Effector memory CD4-positive, alpha-beta T cell (primary cell): ENCODE measurements around the gene KLHL6.
"Not testable (repeated sequence)": the region's sequence is repeated elsewhere in the genome, so short reads cannot be mapped to it uniquely, and the experiment has no call there.

Experiments
- DNase-seq, 3 donors: peaks; one replicate each; pipeline ENCODE4 v3.0.0-alpha.2; 2020
- H3K27ac ChIP-seq: 2 replicates; pipeline ENCODE4 v1.7.0; 2013; ENCODE audit warnings: mild to moderate bottlenecking, low read length, moderate library complexity; ENCODE audit not compliant: insufficient read depth, poor library complexity, severe bottlenecking
- H3K27me3 ChIP-seq: replicated peaks from 2 replicates; pipeline ENCODE4 v1.7.0; 2013; ENCODE audit warnings: mild to moderate bottlenecking, low read length; ENCODE audit not compliant: insufficient read depth, control insufficient read depth, poor library complexity, severe bottlenecking
- H3K36me3 ChIP-seq: 2 replicates; pipeline ENCODE4 v1.7.0; 2013; ENCODE audit warnings: mild to moderate bottlenecking, low read length, moderate library complexity; ENCODE audit not compliant: control insufficient read depth, insufficient read depth
- H3K4me1 ChIP-seq: 2 replicates; pipeline ENCODE4 v1.7.0; 2013; ENCODE audit warnings: low read length, mild to moderate bottlenecking; ENCODE audit not compliant: control insufficient read depth, insufficient read depth, poor library complexity, severe bottlenecking
- H3K4me3 ChIP-seq: 2 replicates; pipeline ENCODE4 v1.7.0; 2013; ENCODE audit warnings: low read length, low read depth, mild to moderate bottlenecking; ENCODE audit not compliant: insufficient read depth, poor library complexity, severe bottlenecking
- H3K9me3 ChIP-seq: 2 replicates; pipeline ENCODE4 v1.7.0; 2013; ENCODE audit warnings: mild to moderate bottlenecking, low read length, moderate library complexity; ENCODE audit not compliant: control insufficient read depth

The KLHL6 gene

DNA sequence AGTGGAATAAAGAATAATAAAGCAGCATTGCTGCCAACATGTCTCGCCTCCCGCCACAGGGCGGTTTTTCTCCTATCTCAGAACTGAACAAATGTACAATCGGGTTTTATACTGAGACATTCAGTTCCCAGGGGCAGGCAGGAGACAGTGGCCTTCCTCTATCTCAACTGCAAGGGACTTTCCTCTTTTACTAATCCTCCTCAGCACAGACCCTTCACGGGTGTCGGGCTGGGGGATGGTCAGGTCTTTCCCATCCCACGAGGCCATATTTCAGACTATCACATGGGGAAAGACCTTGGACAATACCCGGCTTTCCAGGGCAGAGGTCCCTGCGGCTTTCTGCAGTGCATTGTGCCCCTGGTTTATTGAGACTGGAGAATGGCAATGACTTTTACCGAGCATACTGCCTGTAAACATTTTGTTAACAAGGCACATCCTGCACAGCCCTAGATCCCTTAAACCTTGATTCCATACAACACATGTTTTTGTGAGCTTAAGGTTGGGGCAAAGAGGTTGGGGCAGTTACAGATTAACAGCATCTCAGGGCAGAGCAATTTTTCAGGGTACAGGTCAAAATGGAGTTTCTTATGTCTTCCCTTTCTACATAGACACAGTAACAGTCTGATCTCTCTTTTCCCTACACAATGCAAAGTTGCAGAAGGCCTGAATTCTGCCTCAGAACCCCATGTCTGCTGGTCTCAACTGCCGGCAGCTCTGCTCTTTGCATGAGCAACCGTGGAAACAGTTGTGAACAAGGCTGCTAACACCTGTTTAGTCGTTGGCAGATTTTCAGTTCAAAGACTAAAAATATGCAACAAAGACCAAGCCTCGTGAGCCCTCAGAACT lies 44.0 kb downstream of the KLHL6 start:
- not testable (repeated sequence) for H3K27me3 ChIP-seq, H3K4me3 ChIP-seq, H3K27ac ChIP-seq, DNase-seq, H3K9me3 ChIP-seq
- Histone ChIP-seq H3K4me1 (peaks cover 31% of the 10 kb centered on the region), H3K36me3 (peaks cover 18% of the 10 kb centered on the region)

DNA sequence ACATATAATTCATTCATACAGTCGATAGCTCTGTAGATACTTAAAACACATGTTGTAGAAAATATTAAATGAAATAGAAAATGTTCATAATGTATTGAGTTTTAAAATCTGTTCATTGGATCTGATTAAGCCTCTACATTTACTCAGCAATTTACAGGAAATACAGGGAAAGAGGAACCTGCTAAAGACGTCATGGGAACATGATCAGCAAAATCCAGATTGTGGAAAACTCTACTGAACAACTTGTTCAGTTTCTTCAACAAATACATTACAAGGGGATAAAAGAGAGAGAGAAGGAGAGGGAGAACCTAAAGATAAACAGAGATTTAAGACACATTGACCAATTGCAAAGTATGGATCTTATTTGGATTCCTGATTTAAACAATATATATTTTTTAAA lies 46.7 kb downstream of the KLHL6 start:
- no peaks in the 10 kb centered on the region for H3K9me3 ChIP-seq
- peaks cover 6% of the 10 kb centered on the region for H3K4me1 ChIP-seq
- H3K36me3 ChIP-seq = peaks cover 36% of the 10 kb centered on the region
- no peaks in the 10 kb centered on the region for H3K27me3 ChIP-seq
- no peak overlapping the region for H3K4me3 ChIP-seq
- no peak overlapping the region for H3K27ac ChIP-seq
- DNase-seq = no peak

DNA sequence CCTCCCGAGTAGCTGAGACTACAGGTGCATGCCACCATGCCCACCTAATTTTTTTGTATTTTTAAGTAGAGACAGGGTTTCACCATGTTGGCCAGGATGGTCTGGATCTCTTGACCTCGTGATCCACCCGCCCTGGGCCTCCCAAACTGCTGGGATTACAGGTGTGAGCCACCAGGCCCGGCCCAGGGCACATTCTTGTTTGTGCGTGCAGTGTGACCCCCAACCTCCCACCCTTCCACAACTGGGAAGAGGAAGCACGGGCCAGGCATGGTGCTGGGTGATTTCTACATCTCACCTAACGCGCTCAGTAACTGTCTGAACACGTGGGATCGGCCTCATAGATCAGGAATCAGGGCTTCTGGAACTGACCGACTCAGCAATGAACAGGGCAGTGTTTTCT lies 48.0 kb downstream of the KLHL6 start:
- H3K27me3 ChIP-seq = no peaks in the 10 kb centered on the region
- no peak overlapping the region for H3K27ac ChIP-seq
- no peaks in the 10 kb centered on the region for H3K9me3 ChIP-seq
- H3K36me3 ChIP-seq = peaks cover 40% of the 10 kb centered on the region
- no peak overlapping the region for H3K4me3 ChIP-seq
- no peaks in the 10 kb centered on the region for H3K4me1 ChIP-seq
- DNase-seq = no peak

DNA sequence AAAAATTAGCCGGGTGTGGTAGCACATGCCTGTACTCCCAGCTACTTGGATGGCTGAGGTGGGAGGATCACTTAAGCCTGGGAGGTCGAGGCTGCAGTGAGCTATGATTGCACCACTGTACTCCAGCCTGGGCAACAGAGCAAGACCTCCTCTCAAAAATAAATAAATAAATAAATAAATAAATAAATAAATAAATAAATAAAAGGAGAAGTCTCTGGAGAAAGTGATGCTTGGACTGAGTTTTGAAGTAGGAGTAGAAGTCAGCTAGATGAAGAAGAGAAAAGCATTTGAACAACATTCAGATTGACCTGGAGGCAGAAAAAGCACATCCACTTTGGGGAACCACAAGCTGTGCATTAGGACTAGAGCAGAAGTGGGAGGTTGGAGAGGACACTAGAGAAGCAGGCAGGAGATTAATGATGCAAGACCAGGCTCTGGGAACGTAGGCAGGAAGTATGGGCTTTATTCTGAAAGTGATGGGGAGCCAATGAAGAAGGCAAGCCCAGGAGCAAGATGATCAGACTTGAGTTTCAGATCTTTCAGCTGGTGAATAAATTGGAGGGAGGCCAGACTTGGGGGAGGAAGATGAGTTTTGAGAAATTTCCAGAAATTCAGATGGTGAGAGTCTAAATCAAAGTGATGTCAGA lies 48.7 kb downstream of the KLHL6 start:
- H3K27me3 ChIP-seq = no peaks in the 10 kb centered on the region
- DNase-seq = no peak
- no peaks in the 10 kb centered on the region for H3K9me3 ChIP-seq
- peaks cover 45% of the 10 kb centered on the region for H3K36me3 ChIP-seq
- H3K27ac ChIP-seq = no peak overlapping the region
- H3K4me3 ChIP-seq = no peak overlapping the region
- H3K4me1 ChIP-seq = no peaks in the 10 kb centered on the region

DNA sequence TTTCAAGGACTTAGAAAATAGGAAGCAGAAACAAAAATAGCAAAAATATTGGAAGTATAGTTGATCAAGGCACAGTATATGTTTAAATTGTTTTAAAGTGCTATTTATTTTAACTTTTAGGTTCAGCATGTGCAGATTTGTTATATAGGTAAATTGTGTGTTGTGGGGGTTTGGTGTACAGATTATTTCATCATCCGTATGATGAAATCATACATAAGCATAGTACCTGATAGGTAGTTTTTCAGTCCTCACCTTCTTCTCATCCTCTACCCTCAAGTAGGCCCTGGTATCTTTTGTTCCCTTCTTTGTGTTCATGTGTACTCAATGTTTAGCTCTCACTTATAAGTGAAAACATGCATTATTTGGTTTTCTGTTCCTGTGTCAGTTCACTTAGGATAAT lies 50.9 kb downstream of the KLHL6 start:
- Histone ChIP-seq H3K36me3 (peaks cover 62% of the 10 kb centered on the region), H3K4me3 (no peak overlapping the region), H3K4me1 (no peaks in the 10 kb centered on the region), H3K9me3 (no peaks in the 10 kb centered on the region), H3K27ac (no peak overlapping the region), H3K27me3 (no peaks in the 10 kb centered on the region)
- no peak for DNase-seq

DNA sequence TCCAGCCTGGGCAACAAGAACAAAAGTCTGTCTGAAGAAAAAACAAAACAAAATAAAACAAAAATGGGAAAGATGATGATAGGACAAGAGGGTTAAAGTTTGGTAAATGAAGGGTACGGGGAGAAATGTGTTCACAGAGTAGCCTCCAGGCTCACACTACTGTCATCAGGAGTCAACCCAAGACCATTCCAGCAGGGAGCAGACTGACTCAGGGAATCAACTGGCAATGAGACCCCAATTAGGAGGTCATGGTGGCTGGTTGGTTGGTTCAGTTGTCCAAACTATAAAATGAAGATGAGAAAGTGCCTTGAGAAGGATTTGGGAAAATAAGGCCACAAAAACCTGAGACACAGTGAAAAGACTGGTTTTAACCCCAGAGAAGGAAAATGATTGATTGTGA lies 51.8 kb downstream of the KLHL6 start:
- H3K9me3 ChIP-seq = no peaks in the 10 kb centered on the region
- no peaks in the 10 kb centered on the region for H3K4me1 ChIP-seq
- H3K27me3 ChIP-seq = no peaks in the 10 kb centered on the region
- no peak for DNase-seq
- H3K27ac ChIP-seq = no peak overlapping the region
- no peak overlapping the region for H3K4me3 ChIP-seq
- peaks cover 71% of the 10 kb centered on the region for H3K36me3 ChIP-seq

DNA sequence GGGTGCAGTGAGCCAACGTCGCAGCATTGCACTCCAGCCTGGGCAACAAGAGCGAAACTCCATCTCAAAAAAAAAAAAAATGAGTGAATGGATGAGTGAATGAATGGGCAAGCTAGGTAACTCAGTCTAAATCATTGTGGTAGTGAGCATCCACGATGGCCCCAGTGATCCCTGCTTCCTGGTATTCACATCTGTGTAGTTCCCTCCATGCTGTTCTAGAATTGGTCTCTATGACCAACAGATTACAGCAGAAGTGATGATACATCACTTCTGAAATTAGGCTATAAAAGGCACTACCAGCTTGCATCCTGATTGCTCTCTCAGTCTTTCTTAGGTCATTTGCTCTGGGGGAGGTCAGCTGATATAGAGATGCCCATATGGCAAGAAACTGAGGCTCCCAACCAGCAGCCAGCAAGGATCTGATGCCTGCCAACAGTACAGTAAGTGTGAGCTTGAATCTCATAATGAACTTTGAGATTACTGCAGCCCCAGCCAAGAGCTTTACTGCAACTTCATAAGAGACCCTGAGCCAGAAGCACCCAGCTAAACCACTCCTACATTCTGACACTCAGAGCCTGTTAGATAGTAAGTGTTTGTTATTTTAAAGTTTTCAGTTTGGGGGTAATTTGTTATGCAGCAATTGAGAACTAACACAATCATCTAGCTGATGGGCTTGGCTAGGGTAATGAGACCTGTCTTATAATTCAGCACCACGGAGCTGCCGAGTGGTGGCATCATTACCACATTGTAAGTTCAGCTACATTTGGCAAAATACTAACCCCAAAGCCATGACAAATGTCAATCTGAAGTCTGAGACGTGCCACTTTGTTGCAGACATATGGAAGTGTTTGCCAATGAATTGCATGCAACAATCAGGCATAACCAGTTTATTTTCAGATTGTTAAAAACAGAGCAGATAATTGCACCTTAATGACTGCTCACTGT lies 53.0 kb downstream of the KLHL6 start:
- Histone ChIP-seq H3K4me1 (no peaks in the 10 kb centered on the region), H3K27ac (no peak overlapping the region), H3K4me3 (no peak overlapping the region), H3K27me3 (no peaks in the 10 kb centered on the region), H3K9me3 (no peaks in the 10 kb centered on the region), H3K36me3 (peaks cover 67% of the 10 kb centered on the region)
- DNase-seq = no peak

DNA sequence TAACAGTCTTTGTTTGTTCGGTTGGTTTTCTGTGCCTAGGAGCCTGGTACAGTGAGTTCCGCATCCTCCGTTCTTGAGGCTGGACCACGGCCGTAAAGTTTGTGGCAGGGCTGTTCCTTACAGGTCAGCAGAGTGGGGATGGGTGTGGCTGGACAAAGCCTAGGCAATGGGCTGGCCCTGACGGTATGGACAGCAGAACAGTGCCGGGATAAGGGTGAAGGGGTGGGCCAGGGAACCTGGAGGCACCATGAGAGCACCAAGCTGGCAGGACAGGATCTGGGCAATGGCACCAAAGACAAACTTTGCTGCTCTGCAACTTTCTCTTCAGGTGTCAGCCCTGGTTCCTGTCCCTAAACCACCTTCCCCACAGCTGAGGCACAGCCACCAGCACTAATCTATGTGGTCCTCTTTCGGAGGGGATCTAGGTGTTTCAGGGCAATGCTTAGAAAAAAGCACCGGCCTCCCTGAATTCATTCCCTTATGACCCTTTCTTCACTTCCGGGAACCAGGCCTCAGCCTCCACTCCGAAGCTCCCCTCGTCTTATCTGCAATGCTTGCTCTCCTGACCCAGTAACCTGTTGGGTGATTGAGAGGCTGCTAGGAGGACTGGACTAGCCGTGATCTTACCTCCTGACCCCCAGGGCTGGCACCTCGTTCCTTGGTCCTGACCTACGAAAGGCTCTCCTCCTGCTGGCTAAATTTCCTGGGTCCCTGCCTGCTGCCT lies 54.4 kb downstream of the KLHL6 start:
- Histone ChIP-seq H3K36me3 (peaks cover 56% of the 10 kb centered on the region), H3K27ac (no peak overlapping the region), H3K4me3 (no peak overlapping the region), H3K27me3 (no peaks in the 10 kb centered on the region), H3K9me3 (no peaks in the 10 kb centered on the region), H3K4me1 (no peaks in the 10 kb centered on the region)
- DNase-seq = no peak

DNA sequence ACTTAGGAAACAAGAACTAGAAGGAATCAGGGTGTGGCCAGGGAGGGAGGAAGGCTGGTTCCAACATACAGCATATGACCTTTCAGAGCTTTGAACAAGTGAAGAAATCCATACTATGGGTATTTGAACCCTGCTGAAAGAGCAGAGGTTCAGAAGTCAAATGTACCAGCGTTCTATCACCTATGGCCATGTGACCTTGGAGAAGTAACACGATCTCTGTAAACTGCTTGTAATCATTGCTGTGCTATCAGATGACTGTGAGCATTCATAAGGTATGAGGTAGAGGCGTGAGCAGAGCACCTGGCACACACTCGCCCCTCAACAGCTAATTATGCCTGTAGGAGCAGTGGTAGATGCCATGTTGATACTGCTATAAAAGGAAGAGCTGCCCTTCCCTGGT lies 55.2 kb downstream of the KLHL6 start:
- H3K4me1 ChIP-seq = no peaks in the 10 kb centered on the region
- DNase-seq = no peak
- no peaks in the 10 kb centered on the region for H3K9me3 ChIP-seq
- peaks cover 48% of the 10 kb centered on the region for H3K36me3 ChIP-seq
- no peaks in the 10 kb centered on the region for H3K27me3 ChIP-seq
- H3K4me3 ChIP-seq = no peak overlapping the region
- no peak overlapping the region for H3K27ac ChIP-seq
